Middle frontal gyrus (tissue), 1 donor: ENCODE measurements around the gene COL10A1.
"Not testable (repeated sequence)": the region's sequence is repeated elsewhere in the genome, so short reads cannot be mapped to it uniquely, and the experiment has no call there.

ENCODE experiments used
- DNase-seq: peaks from one replicate; pipeline ENCODE4 v3.0.0-alpha.2; 2015; ENCODE audit warnings: low spot score; ENCODE audit errors: extremely low spot score

Gene COL10A1

DNA sequence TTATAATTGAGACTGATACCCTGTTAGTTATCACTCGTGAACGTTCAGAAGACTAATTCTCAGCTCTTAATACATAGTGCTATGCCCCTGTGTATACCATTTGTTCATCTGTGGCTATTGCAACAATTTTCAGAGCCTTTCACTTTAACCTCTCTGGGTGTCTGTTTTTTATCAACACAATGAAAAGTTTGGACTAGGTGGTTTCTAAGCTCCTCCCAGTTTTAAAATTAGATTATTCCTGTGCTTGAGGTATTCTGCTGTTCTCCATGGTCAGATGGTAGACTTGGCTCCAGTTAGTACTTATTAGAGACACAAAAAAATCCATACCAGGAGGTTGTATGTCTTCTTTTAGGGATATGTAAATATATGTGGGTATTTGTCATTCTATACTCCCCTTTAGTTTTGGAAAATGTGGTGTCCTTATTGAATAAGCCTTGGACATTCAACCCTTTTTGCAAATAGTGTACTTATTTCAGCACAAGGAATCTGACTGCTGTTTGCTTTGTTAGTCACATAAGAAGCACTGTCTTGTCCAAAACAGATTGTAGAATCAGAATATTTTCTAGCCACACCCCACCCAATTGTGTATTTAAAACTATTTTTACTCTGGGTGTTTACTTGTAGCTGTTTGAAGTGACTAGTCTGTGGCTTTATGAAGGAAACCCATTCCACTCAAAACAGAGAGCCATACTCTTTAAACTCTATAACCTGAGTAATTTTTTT lies 2.0 kb upstream of the COL10A1 start:
- no peak for DNase-seq

DNA sequence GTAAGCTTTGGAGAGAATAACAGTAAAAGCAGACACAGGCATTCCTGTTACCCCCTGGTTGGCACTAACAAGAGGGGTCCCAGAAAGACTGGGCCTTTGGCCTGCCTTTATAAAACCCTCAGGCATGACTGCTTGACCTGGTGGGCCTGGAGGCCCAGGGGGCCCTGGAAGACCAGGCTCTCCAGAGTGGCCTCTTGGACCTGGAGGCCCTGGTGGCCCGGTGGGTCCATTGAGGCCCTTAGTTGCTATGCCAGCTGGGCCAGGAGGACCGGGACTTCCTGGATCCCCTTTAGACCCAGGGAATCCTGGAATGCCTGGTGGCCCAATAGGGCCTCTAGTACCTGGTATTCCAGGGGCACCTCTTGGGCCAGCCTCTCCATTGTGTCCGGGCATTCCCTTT lies 5.5 kb downstream of the COL10A1 start:
- DNase-seq, result no peak

DNA sequence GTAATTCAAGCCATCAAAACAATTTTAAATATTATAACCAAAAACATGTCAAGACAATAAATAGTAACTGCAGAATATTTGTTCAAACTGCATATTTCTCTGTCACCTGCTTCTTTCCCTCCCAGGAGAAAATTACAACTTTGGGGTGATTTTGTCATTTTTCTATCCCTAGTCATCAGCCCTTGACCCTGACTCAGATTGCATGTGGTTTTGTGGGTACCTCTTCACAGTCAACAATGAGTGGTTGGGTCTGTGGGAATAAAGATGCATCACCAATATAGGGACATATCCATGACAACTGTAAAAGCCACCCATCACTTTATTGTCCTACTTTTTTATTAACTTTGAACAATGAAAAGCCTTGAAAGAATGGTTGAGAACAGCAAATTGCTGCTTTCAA lies 7.3 kb downstream of the COL10A1 start:
- no peak for DNase-seq

DNA sequence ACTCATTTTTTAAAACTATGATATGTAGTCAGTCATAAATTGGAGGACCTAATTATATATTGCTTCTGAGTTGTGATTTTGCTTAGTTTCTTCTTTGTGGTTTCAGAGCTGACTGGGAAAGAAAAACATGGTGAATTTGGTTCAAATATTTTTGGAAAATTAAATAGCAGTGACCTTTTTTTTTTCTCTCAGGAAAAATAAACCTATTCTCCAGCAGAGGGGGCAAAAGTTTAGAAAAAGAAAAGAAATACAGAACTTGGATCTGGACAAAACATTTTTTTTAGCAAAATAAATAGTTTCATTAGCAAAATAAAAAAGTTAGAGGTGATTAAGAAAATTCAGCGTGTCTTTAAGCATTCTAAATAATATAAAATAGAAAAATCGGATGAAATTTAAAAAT lies 10.2 kb downstream of the COL10A1 start:
- DNase-seq, result no peak

DNA sequence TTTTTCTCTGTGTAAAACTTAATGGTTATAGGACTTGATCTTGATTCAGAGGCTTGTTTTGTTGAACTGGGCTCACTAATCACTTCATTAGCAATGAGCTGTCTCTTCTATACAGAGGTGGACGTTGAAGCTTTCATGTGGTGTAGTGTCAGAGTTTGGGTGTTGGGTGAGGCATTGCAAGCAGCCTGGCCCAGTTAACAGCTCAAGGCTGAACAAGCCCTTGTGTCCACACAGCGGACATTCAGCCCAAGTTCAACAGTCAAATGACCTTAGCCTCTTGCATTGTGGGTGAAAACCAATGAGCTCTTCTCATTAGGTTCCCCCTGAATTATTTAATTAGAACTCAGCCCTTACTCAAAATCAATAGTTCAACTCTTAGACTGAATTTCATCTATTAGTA lies 12.5 kb downstream of the COL10A1 start:
- DNase-seq, result no peak

DNA sequence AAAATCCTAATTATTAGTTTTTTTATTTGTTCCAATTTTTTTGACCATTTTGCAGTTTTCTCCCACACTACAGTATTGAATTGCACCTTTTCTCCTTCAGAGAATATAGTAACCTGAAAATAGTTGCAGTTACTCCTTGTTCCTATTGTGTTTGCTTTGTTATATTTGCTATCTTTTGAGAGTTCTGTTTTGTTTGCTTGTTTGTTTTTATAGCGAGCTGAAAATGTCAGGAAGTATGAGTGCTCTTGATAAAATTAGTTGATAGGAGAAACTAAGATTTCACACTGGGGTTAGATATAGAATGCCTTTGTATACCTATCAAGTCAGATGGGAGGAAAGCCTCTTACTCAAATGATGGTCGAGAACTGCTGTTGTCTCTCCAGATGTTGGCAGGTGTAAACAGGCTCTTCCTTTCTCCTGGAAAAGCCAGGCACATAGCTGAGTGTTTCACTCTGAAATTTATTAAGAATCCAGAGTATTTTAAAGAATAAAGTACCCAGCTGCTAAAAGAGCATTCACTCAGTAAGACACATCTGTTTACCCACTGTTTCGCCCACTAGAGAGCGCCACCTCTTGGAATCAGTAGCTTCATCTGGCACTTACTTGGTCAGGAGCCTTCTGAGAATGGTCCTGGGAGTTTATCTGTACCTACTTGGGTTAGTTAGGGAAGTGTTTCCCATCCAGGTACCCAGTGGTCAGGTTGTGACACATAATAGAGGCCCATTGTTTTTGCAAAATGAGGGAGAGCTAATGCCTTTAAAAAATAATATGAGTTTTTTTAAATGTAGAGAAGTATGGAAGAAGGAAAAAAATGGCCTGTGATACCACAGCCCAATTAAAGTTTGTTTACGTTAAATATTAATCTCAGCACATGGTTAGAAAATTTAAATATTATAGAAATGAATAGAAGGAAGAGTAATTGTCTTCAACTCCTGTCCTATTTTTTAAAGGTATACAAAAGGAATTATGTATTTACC lies 14.1 kb downstream of the COL10A1 start:
- DNase-seq, result no peak

DNA sequence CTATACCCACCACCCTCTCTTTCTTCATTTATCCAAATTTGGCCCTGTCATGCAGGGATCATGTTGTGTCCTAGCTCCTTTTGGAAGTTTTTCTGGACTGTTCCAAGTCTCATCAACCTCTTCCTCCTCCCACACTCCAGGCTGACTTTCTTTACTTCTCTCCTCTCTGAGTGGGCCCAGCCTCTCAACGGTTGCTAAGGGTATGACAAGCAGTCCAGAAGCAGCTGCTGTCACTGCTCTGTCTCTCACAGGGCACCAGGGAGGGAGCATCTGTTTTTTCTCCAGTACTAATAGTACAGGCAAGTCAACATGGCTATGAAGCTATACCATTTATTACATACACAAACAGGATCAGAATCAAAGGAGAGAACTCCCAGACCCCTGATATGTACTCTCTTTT lies 17.1 kb downstream of the COL10A1 start:
- DNase-seq, result no peak

DNA sequence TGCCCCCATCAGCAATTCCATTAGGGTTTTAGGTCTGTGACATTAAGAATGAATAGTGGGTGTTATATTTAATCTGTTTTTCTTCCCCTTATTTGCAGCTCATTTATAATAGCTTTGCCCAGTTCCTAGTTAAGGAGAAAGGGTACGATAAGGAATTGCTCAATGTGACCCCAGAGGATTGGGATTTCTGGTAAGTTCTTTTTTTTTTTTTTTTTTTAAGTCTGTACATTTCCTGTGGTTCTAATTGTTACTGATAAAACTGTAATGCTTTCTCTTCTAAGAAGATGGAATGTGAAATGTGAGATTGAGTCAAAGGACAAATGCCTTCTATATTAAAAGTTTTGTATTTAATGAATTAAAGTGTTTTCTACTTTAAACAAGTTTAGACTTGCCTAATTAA lies 19.8 kb downstream of the COL10A1 start:
- no peak for DNase-seq

DNA sequence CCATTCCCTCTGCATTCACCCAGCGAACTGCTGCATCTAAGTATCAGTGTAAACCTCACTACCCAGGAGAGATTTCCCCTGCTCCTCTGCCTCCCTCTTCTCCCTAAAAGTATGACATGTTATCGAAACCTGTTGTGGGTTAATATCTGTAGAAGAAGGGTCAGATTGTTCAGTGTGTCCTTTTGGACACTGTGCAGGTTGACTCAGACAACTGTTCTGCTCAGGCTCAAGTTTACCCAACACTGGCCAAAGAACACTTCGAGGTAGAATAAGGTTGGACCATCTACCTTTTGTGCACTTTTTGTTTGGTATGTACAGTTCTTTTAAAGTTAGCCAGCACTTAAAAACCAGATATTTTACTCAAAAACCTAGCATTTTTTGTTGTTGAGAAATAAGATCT lies 20.7 kb downstream of the COL10A1 start:
- no peak for DNase-seq

DNA sequence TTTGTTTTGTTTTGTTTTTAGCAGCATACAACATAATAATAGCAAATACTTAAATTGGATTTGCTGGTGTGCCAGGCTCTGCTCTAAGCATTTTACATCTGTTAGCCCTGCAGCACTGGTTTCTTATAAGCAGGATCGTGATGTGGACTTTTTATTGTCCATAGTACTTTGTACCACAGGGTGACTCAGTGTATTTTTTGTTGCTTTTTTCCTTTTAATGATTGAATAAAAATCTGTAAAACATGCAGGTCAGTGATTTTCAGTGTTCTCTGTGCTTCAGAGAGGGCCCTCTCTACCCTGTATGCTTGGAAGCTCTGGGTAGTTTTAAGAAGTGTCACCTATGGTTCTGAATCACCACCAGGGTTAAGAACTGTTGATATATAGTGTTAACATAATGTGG lies 21.3 kb downstream of the COL10A1 start:
- DNase-seq, result no peak

DNA sequence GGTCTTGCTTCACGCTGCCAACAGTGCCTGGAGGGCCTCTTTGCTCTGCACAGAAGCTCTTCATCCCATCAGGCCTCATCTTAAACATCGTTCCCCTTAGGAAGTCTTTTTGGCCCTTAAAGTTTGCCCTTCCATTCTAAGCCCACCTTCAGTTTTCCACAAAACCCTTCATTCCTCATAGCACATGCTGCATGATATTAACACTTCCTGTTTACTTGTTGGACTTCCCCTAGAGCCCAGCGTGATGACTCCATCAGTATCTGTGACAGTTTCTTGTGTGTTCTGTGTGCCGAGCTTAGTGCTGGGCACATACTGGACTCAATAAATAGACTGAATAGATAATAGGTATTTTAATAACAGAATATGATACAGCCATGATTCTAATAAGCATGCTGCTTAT lies 23.1 kb downstream of the COL10A1 start:
- DNase-seq, result no peak

DNA sequence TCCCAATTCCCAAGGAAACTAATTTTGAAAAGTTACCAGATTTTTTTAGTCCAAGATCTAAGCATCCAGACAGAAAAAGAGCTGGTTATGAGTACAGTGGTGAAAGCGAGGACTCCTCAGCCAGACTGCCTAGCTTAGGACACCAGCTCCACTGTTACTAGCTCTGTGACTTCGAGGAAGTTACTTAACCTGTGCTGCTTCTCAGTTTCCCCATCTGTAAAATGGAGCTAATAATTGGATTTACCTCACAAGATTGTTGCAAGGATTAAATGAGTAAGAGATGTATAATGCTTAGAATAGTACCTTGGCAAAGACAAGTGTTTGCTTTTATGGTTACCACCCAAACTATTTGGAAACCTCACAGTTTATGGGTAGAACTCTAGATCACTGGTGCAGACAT lies 24.1 kb downstream of the COL10A1 start:
- DNase-seq, result no peak

DNA sequence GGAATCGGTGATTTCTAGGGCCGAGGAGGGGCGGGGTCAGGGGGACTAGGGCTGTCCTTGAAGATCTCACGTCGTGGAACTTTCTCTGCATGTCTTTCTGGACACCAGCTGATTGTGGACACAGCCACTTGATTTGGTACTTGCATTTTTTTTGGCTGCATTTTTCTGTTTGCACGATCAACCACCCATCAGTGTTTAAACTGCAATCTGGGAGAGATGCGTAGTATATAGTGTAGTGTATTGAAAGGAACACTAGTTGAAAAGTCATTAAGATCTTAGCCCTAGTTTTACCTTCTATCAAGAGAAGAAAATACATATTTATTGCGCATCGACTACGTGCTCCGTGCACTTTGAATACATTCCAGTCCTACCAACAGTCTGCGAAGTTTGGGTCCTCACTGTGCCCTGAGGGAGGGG lies 24.6 kb downstream of the COL10A1 start:
- no peak for DNase-seq

DNA sequence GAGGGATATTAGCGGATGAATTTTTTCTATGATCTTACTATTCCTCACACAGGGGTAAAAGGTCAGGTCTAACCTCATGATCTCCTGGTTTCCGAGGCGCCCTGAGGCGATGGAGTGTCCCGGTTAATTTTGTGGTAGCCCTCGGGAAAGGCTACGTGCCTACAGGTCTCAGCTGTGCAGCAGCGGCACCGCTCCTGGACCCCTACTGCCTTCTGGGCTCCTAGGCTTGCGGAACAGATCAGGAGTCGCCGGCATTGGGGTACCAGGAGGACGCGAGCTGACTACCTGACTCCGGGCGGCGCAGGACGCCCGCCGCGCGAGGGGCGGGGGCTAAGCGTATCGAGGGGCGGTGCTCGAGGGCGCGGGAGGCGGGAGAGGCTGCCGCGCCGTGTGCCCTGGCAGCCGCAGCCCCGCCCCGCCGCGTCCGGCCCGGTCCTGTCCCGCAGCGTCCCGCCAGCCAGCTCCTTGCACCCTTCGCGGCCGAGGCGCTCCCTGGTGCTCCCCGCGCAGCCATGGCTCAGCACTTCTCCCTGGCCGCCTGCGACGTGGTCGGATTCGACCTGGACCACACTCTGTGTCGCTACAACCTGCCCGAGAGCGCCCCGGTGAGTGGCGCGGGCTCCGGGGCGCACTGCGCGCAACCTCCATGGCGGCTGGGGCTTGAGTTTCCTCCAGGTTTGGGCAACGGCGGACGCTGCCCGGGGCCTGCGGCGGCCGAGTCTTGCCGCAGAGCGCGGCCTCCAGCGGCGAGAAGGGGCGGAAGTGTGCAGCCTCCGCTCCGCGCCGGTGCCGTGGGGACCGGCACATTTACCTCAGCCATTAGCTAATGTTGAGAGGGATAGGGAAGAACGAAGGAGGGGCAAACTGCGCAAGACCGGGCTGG lies 25.3 kb downstream of the COL10A1 start, which contains the start of gene NT5DC1:
Gene NT5DC1, plus strand, starts transcription at position 435 of the 883 bp plus-strand sequence. Its CDS starts 78 bp downstream, at position 513.
- peak; percentile 70 for DNase-seq

DNA sequence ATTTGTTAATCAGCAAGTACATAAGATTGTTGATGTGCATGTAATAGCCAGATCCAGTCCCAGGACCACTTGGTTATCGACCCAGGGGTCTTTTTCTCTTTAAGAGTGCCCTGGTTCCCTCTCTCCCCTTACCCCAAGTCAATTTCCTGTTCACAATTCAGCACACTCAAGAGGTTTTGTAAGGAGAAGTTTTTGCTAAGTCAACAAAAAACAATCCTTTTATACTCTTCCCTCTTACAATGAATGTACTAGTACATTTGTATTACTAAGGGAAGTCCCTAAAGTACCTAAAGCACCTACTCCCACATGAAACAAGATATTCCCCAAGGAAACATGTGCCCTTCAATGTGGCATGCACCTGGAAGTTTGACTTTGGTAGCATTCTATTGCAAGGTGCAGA lies 26.9 kb downstream of the COL10A1 start:
- no peak for DNase-seq

DNA sequence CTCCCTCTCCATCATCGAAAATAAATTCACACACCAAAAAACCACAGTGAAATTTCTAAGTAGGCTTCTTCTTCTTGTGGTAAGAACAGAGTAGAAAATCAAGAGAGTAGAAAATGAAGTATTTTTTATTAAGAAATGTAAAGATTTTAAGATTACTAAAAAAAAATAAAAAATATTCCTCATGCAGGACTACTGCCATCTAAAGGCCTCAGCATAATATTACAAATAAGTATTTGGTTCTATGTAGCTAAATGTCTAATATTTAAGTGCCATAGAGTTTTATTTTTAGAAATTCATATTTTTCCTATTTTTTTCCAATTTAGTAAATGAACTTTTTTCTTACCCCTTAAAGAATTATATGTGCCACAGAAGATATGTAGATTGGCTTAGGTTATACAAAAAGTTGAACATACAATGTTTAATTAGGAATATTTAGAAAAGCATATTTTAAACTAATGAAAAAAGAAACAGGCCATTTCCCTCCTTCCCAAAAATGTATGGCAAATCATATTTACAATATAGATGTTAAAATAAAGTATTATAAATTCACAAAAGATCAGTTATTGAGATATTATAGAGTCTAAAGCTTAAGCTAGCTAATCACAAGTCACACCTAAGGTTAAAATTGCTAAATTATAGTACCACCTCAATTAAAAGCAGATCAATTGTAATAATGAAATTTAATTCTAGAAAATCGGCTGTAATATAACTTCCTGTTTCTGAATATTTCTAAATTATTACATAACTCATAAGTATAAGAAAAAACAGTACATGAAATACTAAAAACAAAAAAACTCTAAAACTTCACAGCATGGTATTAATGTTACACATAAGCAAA lies 28.7 kb downstream of the COL10A1 start:
- DNase-seq, result no peak

DNA sequence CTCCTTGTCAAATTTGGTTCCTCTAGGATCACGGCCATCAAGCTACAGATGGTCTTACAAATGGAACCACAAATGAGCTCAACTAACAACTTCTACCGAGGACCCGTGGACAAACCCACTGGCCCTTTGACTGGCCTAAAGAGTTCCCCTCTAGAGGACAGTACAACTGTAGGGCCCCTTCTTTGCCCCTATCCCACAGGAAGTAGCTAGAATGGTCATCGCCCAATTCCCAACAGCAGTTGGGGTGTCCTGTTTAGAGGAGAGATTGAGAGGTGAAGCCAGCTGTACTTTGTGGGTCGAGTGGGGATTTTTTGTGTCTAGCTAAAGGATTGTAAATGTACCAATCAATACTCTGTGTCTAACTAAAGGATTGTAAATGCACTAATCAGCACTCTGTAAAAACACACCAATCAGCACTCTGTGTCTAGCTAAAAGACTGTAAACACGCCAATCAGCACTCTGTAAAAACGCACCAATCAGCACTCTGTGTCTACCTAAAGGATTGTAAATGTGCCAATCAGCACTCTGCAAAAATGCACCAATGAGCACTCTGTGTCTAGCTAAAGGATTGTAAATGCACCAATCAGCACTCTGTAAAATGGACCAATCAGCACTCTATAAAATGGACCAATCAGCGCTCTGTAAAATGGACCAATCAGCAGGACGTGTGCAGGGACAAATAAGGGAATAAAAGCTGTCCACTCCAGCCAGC lies 29.7 kb downstream of the COL10A1 start:
- DNase-seq, result not testable (repeated sequence)

DNA sequence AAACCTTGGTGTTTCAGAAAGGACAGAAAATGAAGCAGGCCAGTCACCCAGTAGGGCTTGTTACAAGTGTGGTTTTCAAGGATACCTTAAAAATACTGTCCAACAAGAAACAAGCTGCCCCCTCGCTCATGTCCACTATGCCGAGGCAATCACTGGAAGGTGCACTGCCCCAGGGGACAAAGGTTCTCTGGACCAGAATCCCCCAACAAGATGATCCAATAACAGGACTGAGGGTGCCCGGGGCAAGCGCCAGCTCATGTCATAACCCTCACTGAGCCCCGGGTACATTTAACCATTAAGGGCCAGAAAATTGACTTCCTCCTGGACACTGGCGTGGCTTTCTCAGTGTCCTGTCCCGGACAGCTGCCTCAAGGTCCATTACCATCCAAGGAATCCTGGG lies 31.9 kb downstream of the COL10A1 start:
- no peak for DNase-seq

DNA sequence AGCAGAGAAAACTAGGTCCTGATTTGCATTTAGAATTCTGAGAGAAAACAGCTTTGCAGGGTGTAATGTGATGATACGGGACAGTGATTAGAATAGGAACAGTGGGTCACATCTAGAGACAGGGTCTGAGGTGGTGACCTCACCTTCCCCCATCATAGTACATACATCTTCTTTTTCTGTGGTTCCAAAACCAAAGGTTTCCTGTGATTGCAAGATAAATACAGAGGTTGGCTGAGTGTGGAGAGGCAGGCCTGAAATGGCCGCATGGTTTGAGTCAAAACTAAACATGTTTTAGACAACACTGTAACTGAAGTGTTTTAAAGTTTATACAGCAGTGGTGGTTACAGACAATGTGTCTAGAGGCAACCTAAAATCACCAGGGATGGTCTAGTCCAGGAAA lies 35.7 kb downstream of the COL10A1 start:
- DNase-seq, result no peak

DNA sequence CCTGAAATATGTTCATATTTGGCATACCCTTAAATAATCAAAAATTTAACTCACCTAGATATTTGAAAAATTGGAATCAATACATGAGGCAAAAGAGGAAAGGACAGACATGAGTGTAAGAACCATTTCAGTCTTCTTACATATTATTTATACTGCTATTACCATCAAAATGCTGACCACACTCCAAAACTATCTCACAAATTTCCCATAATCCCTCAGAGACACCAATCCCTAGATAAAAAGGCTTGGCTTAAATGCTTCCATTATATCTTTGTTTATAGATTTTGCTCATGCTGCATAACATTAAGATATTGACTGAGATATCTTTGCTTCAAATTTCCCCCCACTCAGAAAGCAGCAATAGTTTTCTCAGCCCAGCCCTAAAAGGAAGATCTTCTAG lies 37.0 kb downstream of the COL10A1 start:
- DNase-seq, result no peak
